ENCODE measurements around the gene SLC22A13.
"Not testable (repeated sequence)": the region's sequence is repeated elsewhere in the genome, so short reads cannot be mapped to it uniquely, and the experiment has no call there.

Gene SLC22A13

GRCh38 chr3:38264779-38265178 lies 833 bp upstream of the SLC22A13 start:
- DNase-seq (ENCODE audit: low spot score), result no peak

DNA sequence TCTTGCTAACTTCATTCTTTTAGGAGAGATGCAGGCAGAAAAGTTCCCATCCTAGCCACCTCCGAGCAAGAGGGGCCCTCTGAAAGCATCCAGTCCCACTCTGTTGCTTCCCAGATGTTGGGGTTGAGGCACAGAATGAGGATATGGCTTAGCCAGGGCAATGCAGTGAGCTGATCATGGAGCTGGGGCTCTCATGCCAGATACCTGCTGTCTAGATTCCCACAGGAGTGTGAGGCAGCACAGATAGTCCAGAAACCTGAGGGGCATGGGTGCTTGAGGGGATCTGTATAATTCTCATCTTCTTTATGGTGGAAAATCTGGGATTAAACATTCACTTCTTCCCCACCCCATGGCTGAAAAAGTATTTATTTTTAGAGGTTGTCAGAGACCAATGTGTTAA lies 1.2 kb downstream of the SLC22A13 start:
- no peak for DNase-seq (ENCODE audit: low spot score)

DNA sequence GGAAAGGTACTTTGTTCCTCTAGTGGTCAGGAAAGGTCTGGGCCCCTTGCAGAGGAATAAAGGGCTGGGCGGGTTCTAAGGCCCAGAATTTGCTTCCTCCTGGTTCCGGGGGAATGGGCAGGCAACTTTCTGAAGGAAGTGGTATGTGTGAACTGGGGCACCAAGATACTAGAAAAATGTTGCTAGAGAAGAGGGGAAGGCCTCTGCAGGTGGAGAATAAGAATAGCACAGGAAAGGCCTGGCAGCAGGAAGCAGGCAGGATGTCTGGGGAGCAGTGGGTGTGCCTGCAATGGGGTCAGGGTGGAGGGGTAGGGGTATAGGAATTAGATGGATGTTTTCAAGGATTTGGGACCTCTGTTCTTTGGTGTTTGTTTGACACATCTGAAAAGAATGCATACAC lies 2.0 kb downstream of the SLC22A13 start:
- no peak for DNase-seq (ENCODE audit: low spot score)

- DNase-seq (ENCODE audit: low spot score), result no peak
Observed at GRCh38 chr3:38268087-38268486, 2.5 kb downstream of the SLC22A13 start.

- no peak for DNase-seq (ENCODE audit: low spot score)
Observed at GRCh38 chr3:38268522-38268921, 2.9 kb downstream of the SLC22A13 start.

- no peak for DNase-seq (ENCODE audit: low spot score)
Observed at GRCh38 chr3:38270606-38271005, 5.0 kb downstream of the SLC22A13 start.

GRCh38 chr3:38271553-38271952 lies 5.9 kb downstream of the SLC22A13 start:
- no peak for DNase-seq (ENCODE audit: low spot score)

GRCh38 chr3:38274864-38275649 lies 9.4 kb downstream of the SLC22A13 start:
- DNase-seq (ENCODE audit: low spot score), result no peak

- no peak for DNase-seq (ENCODE audit: low spot score)
Observed at GRCh38 chr3:38275658-38276057, 10.0 kb downstream of the SLC22A13 start.

- DNase-seq (ENCODE audit: low spot score), result no peak
Observed at GRCh38 chr3:38276081-38276916, 10.7 kb downstream of the SLC22A13 start.

DNA sequence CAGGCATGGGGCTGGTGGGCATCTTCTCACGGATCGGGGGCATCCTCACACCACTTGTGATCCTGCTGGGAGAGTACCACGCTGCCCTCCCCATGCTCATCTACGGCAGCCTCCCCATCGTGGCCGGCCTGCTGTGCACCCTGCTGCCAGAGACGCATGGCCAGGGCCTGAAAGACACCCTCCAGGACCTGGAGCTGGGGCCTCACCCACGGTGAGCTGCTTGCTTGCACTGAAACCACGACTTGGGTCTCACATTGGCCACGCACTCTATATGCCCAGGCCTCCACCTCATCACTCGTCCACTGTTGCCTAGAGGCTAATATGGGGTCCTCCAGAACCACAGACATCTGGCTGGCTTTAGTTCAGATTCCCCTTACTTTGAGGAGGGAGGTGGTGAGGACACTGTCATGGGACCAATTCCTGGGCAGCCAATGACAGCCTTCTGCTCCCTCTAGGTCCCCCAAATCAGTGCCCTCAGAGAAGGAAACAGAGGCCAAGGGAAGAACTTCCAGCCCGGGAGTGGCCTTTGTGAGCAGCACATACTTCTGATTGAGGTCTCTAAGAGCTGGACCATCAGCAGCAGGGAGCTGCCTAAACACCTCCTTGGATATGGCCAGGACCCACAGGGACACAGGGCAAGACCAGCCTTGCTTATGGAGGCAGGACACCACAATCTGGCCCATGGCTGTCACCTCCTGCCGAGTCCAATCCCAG lies 11.5 kb downstream of the SLC22A13 start:
- no peak for DNase-seq (ENCODE audit: low spot score)

- DNase-seq (ENCODE audit: low spot score), result no peak
Observed at GRCh38 chr3:38278841-38279240, 13.2 kb downstream of the SLC22A13 start.

DNA sequence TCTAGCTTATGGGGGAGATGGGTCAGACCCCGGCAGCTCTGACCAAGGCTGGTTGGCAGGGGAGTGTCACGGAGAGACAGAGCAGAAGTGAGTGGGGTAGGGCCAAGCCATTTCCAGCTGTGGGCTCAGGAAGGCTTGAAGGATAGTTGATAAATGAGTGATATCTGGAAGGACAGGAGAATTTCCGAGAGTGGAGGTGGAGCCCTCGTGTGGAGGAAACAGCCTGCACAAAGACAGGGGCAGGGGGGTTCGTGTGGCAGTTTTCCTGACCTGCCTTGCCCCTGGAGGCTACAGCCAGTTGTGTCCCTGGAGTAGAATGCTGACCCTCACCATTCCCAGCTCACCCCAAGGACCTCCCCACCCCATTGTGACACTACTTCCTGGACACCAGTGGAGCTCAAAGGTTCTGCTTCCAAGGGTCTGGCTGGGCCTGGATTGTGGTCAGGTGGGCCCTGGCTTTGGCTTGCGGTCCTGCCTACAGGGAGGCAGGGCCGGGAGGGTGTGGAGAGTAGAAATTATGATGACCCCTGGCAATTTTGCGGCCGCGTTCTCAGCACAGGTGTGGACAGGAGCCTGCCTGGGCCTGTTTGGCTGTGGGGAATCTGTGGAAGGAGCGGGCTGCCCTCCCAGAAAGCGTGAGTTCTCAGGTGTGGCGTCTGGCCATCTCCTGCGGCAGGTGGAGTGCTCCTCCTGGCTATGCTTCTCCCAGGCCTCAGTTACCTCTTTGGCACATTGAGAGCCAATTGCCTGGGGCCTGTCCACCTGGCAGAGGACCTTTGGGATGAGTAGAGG lies 16.5 kb downstream of the SLC22A13 start, which contains the start of gene SLC22A14:
Gene SLC22A14 (plus strand): TSS at position 400 of the 792 bp plus-strand sequence. CDS start 23,733 bp downstream, outside the sequence.
- DNase-seq (ENCODE audit: low spot score), result no peak

DNA sequence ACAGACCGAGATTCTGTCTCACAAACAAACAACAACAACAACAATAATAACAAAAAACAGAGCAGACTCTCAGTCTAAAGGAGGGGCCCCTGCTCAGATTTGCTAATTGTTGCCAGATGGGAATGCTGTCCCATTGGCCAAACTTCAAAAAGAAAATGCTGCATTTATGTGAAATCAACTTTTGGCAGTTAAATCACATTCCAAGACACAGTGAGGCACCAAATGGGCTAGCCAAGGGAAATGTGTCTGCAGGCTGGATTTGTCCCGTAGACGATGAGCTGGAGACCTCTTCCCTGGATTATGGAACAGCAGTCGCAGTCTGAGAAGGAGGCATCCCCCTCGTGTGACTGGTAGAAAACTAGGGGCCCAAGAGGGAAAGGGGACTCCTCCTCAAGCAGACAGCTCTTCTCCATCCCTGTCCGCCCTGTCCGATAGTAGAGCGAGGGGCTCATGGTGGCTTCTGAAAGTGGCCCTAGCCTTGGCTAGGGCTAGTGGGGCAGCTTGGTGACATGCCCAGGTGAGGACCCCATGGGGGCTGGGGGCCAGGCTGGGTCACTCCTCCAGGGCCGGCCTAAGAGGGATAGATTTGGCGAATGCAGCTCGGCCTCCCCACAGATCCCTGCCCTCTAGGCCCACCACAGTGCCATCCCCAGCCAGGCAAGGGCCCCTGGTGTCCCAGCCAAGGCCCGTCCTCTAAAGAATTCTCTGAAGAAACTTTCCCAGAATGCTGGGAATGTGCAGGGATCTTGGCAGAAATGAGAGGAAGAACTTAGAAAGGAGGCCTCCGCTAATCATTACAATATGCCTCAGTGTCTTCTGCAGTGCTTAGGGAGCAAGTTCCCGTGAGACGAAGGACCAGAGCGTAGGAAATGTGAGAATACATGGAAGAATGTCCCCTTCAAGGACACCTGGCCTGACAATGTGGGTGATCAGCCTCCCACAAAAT lies 18.5 kb downstream of the SLC22A13 start:
- DNase-seq (ENCODE audit: low spot score), result no peak

DNA sequence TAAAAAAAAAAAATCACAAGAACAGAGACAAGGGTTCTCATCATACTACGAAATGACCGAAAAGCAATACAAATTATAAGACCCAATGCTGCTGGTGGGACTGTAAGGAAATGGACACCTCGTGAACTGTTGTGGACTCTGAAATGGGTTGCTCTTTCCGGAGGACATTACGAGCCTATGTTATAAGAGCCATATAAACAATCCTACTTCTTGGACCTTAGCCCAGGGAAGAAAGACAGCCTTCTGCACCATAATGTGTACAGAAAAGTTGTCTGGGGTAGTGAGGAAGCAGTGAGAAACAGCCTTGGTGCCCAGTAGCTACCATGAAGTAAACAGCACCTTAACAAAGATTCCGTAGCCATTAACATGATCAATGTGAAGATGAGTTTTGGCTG lies 19.1 kb downstream of the SLC22A13 start:
- no peak for DNase-seq (ENCODE audit: low spot score)

- DNase-seq (ENCODE audit: low spot score), result not testable (repeated sequence)
Observed at GRCh38 chr3:38289286-38290217, 23.9 kb downstream of the SLC22A13 start.

DNA sequence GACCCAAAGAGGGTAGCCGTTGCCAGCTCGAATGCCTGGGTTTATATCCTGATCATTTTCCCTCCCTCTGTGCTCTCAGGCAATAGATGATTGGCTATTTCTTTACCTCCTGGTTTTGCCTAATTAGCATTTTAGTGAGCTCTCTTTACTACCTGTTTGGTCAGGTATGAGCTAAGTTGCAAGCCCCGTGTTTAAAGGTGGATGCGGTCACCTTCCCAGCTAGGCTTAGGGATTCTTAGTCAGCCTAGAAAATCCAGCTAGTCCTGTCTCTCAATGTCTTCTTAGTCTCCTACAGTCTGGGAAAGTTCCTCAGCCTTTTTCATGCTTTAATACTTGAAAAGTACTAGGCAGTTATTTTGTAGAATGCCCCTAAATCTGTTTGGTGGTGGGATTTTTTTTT lies 31.4 kb downstream of the SLC22A13 start:
- not testable (repeated sequence) for DNase-seq (ENCODE audit: low spot score)

GRCh38 chr3:38297537-38297936 lies 31.9 kb downstream of the SLC22A13 start:
- no peak for DNase-seq (ENCODE audit: low spot score)

DNA sequence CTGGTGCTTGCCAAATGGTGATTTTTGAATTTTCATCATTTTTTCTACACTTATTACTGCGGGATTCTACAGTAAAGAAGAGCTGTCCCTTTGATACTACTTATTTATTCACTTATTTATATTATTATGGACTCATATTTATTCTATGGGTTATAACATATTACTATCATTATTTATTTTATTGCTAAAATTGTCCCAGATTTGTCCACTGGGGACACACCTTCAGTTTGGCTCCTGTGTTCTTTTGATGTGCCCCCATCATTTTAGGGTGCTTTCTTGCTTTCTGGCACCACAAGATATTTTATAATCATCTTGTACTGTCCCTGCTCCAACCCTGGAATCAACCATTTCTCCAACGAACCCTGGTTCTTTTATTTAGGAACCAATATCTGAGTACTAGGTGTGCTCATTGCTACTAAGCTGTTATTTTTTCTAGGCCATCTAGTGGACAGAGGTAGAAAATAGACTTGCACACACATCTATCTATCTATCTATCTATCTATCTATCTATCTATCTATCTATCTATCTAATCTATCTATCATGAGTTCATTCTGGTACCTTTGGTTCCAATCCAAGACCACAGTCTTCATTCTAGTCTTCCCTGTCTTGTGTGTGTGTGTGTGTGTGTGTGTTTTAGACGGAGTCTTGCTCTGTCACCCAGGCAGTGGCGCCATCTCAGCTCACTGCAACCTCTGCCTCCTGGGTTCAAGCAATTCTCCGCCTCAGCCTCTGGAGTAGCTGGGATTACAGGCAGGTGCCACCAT lies 32.5 kb downstream of the SLC22A13 start:
- DNase-seq (ENCODE audit: low spot score), result no peak
